ENCODE measurements around the gene DACT2.
"Not testable (repeated sequence)": the region's sequence is repeated elsewhere in the genome, so short reads cannot be mapped to it uniquely, and the experiment has no call there.

Gene DACT2

DNA sequence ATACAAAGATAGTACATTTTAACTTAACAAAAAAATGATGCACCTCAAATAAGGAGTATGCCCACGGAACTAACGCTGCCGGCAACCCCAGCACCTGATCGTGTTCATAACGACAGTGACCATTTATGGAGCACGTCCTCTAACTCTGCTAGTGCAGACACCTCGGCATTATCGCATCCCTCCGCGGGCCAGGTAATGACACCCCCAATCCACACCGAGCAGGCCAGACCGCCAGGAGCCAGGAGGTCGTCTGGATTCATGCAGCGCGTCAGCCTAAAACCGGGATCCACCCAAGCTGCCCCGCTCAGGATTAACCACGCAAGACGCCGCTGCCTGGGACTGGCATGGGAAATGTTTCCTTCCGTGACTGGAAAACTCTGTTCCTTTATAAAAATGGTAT lies 34.1 kb downstream of the DACT2 start:
- DNase-seq (ENCODE audit: extremely low read depth, low read depth) = no peak
- TF ChIP-seq, protein P1, sequence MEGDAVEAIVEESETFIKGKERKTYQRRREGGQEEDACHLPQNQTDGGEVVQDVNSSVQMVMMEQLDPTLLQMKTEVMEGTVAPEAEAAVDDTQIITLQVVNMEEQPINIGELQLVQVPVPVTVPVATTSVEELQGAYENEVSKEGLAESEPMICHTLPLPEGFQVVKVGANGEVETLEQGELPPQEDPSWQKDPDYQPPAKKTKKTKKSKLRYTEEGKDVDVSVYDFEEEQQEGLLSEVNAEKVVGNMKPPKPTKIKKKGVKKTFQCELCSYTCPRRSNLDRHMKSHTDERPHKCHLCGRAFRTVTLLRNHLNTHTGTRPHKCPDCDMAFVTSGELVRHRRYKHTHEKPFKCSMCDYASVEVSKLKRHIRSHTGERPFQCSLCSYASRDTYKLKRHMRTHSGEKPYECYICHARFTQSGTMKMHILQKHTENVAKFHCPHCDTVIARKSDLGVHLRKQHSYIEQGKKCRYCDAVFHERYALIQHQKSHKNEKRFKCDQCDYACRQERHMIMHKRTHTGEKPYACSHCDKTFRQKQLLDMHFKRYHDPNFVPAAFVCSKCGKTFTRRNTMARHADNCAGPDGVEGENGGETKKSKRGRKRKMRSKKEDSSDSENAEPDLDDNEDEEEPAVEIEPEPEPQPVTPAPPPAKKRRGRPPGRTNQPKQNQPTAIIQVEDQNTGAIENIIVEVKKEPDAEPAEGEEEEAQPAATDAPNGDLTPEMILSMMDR (IDR thresholded peaks at IDR 0.05; ENCODE audit: low read depth, low read length) = no peak

DNA sequence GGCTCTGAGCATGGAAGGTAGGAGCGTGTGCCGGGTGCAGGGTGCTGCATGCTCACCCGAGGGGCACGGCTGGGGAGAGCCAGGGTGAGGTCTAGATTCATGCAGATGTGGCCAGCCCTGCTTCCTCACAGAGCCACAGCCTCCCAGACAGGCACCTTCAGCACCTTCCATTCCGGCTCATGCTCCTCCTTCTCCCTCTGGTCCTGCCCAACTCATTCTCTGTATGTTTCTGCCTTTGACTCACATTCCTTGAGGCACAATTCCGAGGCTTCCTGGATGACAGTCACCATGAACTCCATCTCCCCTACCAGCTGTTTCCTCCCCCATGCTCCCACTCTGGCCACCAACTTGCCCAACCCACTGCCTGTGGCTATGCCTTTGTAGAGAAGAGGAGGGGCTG lies 35.4 kb downstream of the DACT2 start:
- no peak for DNase-seq (ENCODE audit: extremely low read depth, low read depth)
- TF ChIP-seq, protein P1 (IDR thresholded peaks at IDR 0.05; ENCODE audit: low read depth, low read length) = no peak

DNA sequence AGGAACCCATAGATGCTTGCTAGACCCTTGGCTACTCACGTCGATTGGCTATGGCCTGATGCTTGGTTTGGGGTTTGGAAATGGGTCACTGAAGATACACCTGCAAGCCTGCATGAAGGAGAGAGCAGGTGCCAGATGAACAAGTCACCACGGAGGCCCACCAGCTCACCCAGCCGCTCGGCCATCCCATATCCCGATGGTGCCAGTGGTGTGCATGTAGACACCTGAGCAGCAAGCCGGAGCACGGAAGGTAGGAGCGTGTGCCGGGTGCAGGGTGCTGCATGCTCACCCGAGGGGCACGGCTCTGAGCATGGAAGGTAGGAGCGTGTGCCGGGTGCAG lies 35.9 kb downstream of the DACT2 start:
- no peak for DNase-seq (ENCODE audit: extremely low read depth, low read depth)
- TF ChIP-seq, protein P1 (IDR thresholded peaks at IDR 0.05; ENCODE audit: low read depth, low read length) = no peak

GRCh38 chr6:168282985-168283685 lies 36.4 kb downstream of the DACT2 start:
- DNase-seq (ENCODE audit: extremely low read depth, low read depth) = no peak
- TF ChIP-seq, protein P1 (IDR thresholded peaks at IDR 0.05; ENCODE audit: low read depth, low read length) = no peak

- no peak for DNase-seq (ENCODE audit: extremely low read depth, low read depth)
- TF ChIP-seq, protein P1 (IDR thresholded peaks at IDR 0.05; ENCODE audit: low read depth, low read length) = no peak
These were observed 37.8 kb downstream of the DACT2 start for GRCh38 chr6:168281826-168282225.

GRCh38 chr6:168281314-168281713 lies 38.3 kb downstream of the DACT2 start:
- DNase-seq (ENCODE audit: extremely low read depth, low read depth) = not testable (repeated sequence)

- DNase-seq (ENCODE audit: extremely low read depth, low read depth) = no peak
- TF ChIP-seq, protein P1 (IDR thresholded peaks at IDR 0.05; ENCODE audit: low read depth, low read length) = no peak
These were observed 38.7 kb downstream of the DACT2 start for GRCh38 chr6:168280899-168281245.

Data from AG09319 (cell line).